GM19043 (cell line): ENCODE results near the gene LRRN4CL.
"Not testable (repeated sequence)": the region's sequence is repeated elsewhere in the genome, so short reads cannot be mapped to it uniquely, and the experiment has no call there.

Experiments used
- ATAC-seq: cut with Tn5 transposase; IDR thresholded peaks from one replicate; pipeline ENCODE4 v1.9.1; 2021; ENCODE audit warnings: low read depth; ENCODE audit not compliant: unreplicated experiment

The LRRN4CL gene

DNA sequence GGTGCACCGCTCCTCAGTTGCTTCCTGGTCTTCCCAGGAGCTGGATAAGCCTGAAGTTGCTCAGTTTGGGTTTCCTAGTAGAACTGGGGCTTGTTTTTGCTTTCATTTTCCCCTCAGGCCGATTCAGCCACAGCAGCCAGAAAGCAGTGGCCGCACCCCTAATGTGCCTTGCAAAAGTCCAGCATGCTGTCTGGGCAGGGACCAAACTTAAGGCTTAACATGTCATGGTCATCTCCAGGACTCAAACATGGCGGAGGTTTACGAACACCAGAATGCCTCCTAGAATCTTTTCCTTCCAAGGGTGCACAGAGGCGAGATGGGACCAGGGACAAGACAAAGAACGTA is 20.6 kb upstream of the LRRN4CL start:
- ATAC-seq = no peak

DNA sequence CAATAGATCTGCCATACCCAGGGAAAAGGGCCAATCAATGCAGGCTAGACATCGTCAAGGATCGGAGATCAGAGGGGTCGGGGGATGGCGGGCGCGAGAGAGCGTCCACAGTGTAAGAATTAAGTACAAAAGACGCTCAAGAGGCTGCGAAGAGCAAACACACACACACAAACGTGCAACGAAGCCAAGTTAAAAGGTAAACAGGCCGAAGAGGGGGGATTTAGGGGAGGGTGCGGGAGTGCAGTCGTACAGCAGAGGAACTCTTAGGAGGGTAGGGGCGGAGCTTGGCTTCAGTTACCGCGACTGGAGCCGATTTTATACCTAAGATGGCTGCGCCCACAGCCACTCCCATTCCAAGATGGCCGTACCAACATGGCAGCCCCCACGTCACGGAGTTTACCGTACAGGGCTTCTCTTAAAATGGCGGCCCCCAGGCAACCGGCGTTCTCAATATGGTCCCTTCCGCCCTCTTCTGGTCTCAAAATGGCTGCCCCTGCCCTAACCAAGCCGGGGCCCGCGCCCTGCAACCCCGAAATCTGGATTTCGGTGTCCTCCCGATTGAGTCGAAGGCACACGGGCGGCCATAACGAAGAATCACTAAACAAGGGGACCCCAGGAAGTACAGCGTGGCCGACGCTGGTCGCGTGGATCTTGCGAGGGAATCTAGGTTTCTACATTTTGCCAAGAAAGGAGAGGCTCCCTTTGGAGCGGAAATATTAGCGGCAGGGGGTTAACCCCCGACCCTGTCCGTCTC is 20.1 kb upstream of the LRRN4CL start:
- peak; percentile 70 for ATAC-seq

DNA sequence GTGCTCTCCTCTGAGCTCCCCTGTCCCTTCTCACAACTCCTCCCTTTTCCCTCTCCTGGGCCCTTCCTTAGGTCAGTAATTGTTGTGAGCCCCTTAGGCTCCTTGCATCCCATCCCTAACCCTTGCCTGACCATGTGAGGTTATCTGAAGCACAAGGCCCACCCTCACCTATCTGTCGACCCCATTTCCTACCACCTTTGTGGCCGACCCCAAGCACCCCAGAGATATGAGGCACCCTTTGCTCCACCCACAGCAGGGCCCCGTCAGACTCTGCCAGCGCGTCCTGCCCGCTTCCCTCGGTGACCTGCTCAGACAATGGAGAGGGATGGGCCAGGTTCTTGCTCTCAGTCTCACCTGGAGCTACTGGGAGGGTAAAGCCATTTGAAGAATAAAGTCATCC is 19.5 kb upstream of the LRRN4CL start:
- no peak for ATAC-seq

DNA sequence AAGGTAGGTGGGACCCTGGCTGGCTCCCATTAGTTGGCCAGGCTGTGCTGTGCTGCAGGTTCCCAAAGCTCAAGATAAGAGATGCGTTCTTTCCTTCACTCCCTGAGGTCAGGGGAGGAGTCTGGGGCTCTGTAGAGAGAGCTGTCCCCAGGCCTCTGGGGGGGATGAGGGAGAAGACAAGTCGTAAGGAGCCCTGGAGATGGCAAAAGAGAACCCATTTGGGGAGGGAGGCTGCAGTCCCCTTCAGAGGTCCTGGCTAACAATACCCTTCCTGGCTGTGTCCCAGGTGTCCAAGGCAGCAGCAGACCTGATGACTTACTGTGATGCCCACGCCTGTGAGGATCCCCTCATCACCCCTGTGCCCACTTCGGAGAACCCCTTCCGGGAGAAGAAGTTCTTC is 19.1 kb upstream of the LRRN4CL start:
- no peak for ATAC-seq

GRCh38 chr11:62707277-62707861 is 18.0 kb upstream of the LRRN4CL start, which contains the start of the genes BSCL2 and GNG3:
BSCL2 (minus strand) TSS chr11:62707424; CDS start chr11:62707195, 229 bp downstream.
GNG3 (plus strand) TSS chr11:62707676; CDS start chr11:62708296, 620 bp downstream.
- no peak for ATAC-seq

DNA sequence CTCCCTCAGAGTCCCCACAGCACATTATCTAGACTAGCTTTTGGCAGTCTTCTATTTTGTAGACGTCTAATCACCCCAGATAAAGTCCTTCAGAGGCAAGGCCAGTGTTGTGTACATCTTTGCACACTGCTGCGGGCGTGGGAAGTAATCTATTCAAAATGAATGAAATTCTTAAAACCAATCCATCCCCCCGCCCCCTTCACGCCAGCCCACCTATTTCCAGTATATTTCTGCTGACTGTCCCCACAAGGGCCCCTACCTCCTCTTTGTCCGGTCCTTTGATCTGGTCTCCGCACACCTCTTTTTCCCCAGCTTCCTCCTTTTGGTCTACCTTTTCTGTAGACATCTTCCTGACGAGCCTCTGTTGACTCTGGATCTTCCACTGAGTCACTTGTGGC is 17.5 kb upstream of the LRRN4CL start:
- ATAC-seq = no peak

DNA sequence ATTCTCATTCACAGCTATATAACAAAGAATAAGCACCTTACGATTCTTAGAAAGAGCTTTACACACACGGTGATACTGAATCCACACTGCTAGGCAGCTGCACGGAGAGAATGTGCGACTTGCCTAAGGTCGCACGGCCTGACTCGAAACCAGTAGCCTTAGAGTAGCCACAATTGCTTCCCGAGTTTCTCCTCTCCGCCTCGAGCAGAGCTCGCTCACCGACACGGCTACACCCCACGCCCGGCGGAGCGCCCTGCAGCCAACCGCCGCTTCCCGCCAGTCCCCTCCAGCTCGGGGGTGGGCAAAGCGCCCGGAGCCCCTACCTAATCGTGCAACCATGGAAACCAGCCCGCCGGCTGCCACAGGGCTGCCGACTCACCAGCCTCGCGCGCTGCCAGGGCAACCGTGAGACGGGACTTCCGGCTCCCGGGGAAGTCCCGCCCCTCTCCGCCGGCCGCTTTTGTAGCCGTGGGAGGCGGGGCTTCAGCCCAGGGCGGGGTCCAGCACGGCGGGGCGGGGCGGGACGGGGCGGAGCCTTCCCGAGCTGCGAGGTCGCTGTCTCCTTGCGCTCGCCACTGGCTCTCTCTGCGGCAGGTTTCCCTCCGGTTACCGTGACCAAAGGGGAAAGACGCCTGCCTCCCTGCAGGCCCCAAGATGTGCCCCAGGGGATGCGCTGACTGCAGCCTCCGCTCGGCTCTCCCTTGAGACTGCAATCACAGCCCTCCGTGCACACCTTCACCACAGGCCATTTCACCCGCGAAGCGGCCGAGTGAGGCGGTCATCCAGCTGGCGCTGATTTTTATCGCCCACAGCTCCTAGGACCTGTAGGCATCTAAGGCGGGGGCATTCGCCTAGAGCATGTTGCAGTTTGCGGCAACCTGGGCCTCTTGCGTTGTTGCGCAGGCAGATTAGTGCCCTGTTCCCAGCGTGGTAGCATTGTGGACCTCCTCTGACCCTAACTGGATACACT is 16.8 kb upstream of the LRRN4CL start:
- peak; percentile 56 for ATAC-seq

GRCh38 chr11:62705413-62705812 is 16.1 kb upstream of the LRRN4CL start:
- no peak for ATAC-seq

DNA sequence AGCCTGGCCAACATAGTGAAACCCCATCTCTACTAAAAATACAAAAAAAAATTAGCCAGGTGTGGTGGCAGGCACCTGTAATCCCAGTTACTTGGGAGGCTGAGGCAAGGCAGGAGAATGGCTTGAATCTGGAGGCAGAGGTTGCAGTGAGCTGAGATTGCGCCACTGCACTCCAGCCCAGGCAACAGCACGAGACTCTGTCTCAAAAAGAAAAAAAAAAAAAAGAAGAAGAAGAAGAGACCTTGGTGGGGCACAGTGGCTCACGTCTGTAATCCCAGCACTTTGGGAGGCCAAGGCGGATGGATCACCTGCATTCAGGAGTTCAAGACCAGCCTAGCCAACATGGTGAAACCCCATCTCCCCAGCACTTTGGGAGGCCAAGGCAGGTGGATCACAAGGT is 14.6 kb upstream of the LRRN4CL start:
- ATAC-seq = not testable (repeated sequence)

GRCh38 chr11:62702246-62702645 is 12.9 kb upstream of the LRRN4CL start:
- no peak for ATAC-seq

DNA sequence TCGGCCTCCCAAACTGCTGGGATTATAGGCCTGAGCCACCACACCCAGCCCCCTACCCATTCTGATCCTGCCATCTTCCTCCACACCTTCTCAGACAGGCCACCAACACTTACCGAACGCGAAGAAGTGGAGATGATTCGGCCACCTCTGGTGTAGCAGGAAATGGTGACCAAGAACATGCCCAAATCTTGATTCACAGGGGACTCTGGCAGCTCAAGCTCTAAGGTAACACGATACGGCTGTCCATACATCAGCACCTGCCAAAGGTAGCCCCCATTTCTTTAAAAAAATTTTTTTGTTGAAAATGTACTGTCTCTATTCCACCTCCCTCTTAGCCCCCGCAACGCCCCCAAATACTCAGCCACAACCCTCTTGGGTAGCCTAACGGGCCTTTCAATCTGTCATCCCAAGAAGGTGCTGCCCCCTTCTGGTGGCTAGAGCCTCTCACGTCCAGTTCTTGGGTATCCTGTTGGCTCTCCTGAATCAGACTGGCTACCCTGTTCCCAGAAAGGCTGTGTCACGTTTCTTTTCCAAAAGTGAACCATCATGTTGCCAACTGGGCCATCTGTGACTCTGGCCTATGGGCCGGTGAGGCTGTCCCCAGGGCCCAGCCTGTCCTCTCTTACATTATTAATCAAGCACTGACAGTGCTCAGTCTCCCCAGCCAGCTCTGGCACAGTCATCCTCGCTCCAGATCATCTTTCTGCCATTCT is 5.3 kb upstream of the LRRN4CL start:
- no peak for ATAC-seq

DNA sequence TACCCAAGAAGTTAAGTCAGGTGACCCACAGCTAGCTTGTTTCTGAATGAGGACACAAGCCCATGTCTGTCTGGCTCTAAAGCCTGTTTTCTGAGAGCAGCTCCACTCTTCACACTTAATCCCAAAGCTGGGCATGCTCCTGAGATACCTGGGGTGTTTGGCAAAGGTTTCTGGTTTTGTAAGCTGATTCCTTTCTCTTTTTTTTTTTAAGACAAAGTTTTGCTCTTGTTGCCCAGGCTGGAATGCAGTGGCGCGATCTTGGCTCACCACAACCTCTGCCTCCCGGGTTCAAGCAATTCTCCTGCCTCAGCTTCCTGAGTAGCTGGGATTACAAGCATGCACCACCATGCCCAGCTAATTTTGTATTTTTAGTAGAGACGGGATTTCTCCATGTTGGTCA is 4.3 kb upstream of the LRRN4CL start:
- not testable (repeated sequence) for ATAC-seq

GRCh38 chr11:62688491-62688890 is 839 bp downstream of the LRRN4CL start:
- ATAC-seq = no peak

DNA sequence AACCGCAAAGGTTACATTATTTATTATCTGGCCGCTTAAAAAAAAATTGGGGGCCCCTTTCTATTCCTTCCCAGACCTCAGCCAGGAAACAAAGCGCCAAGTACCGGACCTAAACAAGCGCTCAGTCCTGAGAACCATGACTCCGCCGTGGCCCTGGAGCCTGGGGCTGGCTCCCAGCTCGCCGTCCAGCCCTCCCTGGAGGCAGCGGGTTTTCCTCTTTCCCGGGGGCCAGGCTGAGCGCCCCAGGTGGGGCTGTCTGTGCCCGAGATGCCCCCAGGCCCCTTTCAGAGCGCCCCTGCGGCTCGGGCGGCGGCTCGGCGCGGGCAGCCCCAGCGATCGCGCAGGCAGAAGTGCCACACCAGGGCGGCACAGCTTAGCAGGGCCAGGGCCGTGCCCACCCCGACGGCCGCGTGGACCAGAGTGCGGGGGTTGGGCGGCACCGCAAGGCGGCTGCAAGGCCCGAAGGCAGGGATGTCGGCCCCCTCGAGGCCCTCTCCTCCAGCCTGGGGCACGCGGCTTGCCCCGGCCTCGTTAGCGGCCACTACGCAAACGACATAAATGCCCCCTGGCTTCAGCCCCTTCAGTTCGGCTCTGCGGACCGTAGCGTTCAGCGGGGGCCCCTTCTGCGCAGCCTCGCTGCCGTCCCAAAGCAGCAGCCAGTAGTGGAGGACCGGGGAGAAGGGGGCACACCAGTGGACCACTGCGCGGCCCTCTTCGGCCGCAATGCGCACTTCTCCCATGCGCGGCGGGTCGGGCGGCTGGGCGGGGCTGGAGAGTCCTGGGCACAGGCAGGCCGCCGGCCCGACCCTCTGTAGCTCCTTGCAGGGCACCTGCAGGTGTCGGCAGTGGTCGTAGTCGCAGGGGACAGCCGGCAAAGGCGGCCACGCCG is 1.6 kb downstream of the LRRN4CL start:
- no peak for ATAC-seq

DNA sequence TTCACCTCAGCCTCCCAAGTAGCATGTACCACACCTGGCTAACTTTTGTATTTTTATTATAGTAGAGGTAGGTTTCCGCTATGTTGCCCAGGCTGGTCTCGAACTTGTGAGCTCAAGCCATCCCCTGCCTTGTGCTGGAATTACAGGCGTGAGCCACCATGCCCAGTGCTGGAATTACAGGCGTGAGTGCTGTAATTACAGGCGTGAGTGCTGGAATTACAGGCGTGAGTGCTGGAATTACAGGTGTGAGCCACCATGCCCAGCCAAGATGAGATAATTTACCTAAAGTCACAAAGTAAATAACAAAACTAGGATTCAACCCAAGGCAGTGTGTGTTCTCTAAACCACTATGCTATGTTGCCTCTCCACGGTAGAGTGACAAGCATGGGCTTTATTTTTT is 6.8 kb downstream of the LRRN4CL start:
- ATAC-seq = no peak

DNA sequence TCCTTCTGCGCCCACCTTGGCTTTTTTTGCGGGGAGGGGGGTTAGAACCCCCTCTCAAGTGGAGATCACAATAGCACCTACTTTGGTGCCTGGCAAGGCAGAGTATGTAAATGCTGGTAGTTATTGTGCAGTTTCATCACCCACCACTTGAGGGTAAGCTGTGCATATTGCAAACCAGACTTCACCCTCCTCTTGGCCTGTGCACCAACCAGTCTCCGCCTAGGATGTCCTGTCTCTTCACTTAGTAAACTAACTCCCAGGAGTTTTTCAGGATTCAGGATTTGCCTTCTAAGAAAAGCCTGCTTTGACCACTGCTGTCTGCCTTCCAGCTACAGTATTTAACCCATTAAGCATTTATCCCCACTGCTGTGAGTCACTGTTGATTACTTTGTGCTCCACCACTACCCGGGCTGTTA is 8.5 kb downstream of the LRRN4CL start:
- no peak for ATAC-seq

DNA sequence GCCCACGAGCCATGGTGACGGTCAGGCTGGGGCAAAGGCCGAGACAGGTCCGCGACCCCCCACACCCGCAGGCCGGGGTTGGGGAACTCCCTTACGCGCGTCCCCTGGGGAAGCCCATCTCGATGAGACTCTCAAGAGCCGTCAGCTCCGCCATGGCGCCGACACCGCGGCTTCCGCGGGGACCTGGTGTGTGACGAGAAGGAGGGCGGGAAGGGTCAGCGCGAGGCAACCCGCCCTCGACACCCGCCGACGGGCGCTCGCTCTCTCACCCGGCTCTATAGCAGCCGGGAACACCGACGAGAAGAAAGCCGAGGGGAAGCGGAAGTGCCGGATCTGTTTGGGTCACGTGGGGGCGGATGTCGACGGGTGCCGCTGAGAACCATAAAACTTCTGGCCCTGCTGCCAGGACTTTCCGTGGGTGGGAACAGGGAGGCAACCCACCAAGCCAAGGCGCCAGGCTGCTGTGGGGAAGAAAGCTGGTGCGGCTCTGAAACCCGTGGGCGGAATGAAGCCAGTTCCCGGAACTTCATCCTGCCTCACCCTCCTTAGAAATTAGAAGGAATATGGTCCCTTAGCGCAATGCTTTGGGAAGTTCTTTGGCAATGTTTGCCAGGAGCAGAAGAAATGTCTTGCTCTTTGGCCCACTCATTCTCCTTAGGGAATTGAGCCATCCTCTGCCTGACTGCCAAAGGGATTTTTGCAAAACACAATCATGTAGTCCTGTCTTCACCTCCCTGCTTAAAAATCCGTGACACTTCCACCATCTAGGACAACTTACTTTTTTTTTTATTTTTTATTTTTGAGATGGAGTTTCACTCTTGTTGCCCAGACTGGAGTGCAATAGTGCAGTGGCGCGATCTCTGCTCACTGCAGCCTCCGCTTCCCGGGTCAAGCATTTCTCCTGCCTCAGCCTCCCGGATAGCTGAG is 10.3 kb downstream of the LRRN4CL start, which contains the start of gene UBXN1:
Gene UBXN1, minus strand, starts transcription at position 304 of the 927 bp plus-strand sequence. Its CDS starts 150 bp downstream, at position 154.
- ATAC-seq = no peak

DNA sequence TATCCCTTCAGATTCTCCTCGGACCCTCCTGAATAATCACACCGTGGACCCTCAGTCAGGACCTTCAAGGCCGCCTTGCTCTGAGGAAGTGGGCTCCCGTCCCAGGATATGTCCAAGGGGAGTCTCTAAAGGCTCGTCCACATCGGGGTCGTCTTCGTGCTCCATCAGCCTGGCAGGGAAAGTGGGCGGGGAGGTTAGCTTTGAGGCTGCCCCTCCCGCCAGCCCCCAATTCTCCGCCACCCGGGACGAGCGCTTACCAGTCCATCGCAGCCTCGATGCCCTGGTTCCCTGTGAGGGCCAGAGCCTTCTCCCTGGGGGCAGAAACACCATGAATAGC is 10.9 kb downstream of the LRRN4CL start:
- no peak for ATAC-seq
